ENCODE measurements around the gene F13A1.

The F13A1 gene

DNA sequence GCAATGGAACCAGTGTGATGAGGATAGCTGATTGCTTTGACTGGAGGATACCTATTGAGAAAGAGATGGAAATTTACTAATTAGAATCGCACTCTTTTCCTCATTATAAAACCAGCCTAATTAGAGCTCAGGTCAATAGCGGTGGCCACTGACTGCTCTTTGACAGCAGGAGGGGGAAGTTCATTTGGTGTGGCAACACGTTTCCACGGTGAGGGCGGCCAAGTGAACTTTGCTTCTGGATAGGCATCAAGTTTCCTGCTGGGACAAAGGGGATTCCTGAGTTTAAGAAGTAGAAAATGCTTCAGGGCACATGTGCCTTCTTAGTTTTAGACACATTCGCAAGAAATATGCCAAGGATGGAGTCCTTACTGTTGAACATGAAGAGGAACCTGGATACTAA, 168.4 kb downstream of the F13A1 start (continued):
- TF ChIP-seq, protein P1, sequence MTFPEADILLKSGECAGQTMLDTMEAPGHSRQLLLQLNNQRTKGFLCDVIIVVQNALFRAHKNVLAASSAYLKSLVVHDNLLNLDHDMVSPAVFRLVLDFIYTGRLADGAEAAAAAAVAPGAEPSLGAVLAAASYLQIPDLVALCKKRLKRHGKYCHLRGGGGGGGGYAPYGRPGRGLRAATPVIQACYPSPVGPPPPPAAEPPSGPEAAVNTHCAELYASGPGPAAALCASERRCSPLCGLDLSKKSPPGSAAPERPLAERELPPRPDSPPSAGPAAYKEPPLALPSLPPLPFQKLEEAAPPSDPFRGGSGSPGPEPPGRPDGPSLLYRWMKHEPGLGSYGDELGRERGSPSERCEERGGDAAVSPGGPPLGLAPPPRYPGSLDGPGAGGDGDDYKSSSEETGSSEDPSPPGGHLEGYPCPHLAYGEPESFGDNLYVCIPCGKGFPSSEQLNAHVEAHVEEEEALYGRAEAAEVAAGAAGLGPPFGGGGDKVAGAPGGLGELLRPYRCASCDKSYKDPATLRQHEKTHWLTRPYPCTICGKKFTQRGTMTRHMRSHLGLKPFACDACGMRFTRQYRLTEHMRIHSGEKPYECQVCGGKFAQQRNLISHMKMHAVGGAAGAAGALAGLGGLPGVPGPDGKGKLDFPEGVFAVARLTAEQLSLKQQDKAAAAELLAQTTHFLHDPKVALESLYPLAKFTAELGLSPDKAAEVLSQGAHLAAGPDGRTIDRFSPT (tag by site-specific recombination; IDR thresholded peaks at IDR 0.05), result no peak
- TF ChIP-seq, protein P2, sequence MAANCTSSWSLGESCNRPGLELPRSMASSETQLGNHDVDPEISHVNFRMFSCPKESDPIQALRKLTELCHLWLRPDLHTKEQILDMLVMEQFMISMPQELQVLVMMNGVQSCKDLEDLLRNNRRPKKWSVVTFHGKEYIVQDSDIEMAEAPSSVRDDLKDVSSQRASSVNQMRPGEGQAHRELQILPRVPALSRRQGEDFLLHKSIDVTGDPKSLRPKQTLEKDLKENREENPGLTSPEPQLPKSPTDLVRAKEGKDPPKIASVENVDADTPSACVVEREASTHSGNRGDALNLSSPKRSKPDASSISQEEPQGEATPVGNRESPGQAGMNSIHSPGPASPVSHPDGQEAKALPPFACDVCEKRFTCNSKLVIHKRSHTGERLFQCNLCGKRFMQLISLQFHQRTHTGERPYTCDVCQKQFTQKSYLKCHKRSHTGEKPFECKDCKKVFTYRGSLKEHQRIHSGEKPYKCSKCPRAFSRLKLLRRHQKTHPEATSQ (tag by site-specific recombination; IDR thresholded peaks at IDR 0.05), result no peak
- TF ChIP-seq ZNF202 (tag by site-specific recombination; IDR thresholded peaks at IDR 0.05; ENCODE audit: borderline replicate concordance), result no peak
- TF ChIP-seq, protein P3, sequence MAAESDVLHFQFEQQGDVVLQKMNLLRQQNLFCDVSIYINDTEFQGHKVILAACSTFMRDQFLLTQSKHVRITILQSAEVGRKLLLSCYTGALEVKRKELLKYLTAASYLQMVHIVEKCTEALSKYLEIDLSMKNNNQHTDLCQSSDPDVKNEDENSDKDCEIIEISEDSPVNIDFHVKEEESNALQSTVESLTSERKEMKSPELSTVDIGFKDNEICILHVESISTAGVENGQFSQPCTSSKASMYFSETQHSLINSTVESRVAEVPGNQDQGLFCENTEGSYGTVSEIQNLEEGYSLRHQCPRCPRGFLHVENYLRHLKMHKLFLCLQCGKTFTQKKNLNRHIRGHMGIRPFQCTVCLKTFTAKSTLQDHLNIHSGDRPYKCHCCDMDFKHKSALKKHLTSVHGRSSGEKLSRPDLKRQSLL (tag by site-specific recombination; IDR thresholded peaks at IDR 0.05), result no peak

DNA sequence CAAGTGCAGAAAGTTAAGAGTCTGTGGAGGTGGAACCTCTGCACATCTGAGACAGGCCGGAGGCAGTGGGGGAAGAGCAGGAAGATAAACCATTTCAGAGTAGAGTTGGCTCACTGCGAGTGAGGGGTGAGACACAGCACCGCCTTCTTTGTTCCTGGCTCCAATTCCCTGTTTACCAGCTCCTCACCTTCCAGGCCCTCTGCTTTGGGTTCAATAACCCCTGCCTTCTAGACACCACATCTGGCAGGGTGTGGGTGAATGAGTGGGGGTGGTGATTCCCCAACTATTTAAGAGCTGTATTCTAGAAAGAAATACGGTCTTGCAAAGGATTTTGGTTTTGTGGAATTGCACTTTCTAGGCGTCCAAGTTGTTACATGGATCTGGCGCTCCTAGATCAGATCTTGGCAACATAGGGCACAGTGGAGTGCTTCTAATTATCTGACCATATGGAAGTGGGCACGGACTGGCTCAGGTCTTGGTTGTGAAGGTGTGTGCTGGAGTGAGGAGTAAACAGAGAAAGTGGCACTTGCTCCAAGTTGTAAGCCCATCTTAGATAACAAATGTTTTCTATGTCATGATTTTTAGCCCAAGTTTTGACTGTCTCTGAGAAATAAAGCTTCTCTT, 172.2 kb downstream of the F13A1 start:
- no peaks in the 10 kb centered on the region for H3K36me3 ChIP-seq (ENCODE audit: control insufficient read depth in 2 of 2, insufficient read depth in 1 of 2, low read length in 2 of 2)
- no peaks in the 10 kb centered on the region for H3K4me1 ChIP-seq (ENCODE audit: control insufficient read depth, insufficient read depth, low read length)
- TF ChIP-seq ZNF292 (tag by site-specific recombination; IDR thresholded peaks at IDR 0.05; ENCODE audit: borderline replicate concordance, low read depth) (no peak), ZNF132 (tag by site-specific recombination; IDR thresholded peaks at IDR 0.05; ENCODE audit: borderline replicate concordance) (no peak), ZNF324 (tag by site-specific recombination; IDR thresholded peaks at IDR 0.05) (no peak), ZNF701 (tag by site-specific recombination; IDR thresholded peaks at IDR 0.05) (no peak), SP3 (tag by site-specific recombination; IDR thresholded peaks at IDR 0.05) (no peak), GFI1B (tag by site-specific recombination; IDR thresholded peaks at IDR 0.05) (no peak), ZNF112 (tag by site-specific recombination; IDR thresholded peaks at IDR 0.05) (no peak), ZNF174 (tag by site-specific recombination; IDR thresholded peaks at IDR 0.05) (no peak), KLF10 (tag by site-specific recombination; IDR thresholded peaks at IDR 0.05) (no peak), ZBTB21 (tag by site-specific recombination; IDR thresholded peaks at IDR 0.05) (no peak), ZNF585B (tag by site-specific recombination; IDR thresholded peaks at IDR 0.05) (no peak), ZNF768 (tag by site-specific recombination; IDR thresholded peaks at IDR 0.05) (no peak), ZNF521 (tag by site-specific recombination; IDR thresholded peaks at IDR 0.05) (no peak)
- TF ChIP-seq, protein P4, sequence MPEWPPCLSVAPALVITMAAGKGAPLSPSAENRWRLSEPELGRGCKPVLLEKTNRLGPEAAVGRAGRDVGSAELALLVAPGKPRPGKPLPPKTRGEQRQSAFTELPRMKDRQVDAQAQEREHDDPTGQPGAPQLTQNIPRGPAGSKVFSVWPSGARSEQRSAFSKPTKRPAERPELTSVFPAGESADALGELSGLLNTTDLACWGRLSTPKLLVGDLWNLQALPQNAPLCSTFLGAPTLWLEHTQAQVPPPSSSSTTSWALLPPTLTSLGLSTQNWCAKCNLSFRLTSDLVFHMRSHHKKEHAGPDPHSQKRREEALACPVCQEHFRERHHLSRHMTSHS (tag by site-specific recombination; IDR thresholded peaks at IDR 0.05), result no peak
- TF ChIP-seq, protein P3 (tag by site-specific recombination; IDR thresholded peaks at IDR 0.05), result no peak
- no peak overlapping the region for H3K27ac ChIP-seq (ENCODE audit: extremely low read depth, low read depth, low read length)
- H3K9me3 ChIP-seq (ENCODE audit: control insufficient read depth, insufficient read depth, low read depth, low read length), result no peaks in the 10 kb centered on the region
- H3K4me3 ChIP-seq (ENCODE audit: low read depth, low read length), result no peak overlapping the region
- POLR2A ChIA-PET, result no interaction called here
- CTCF ChIA-PET, result interaction anchor here (0.7 kb wide), 1 partner anchor 871 kb away, joined by 3 read pairs; no protein-coding TSS in a partner anchor
